Kidney (tissue), 14 donors: ENCODE data around the gene ARHGAP30. TPM values are rescaled to one million over a fixed set of nuclear protein-coding genes. Genes with fewer than 3 reads are reported as not detected.

Experiments used
- DNase-seq, 5 donors: peaks; one replicate each; pipeline ENCODE4 v3.0.0-alpha.2; 2013 to 2020
- FAIRE-seq: peaks from 2 replicates; lab custom pipeline; 2012; peaks lifted over from hg19 to GRCh38; lab: Jason Lieb, UNC
- H3K27ac ChIP-seq, 2 donors: one replicate each; pipeline ENCODE4 v1.7.0; 2013; ENCODE audit warnings: low read depth in 2 of 2, low read length in 2 of 2, inconsistent platforms in 1 of 2
- H3K27me3 ChIP-seq: one replicate; pipeline ENCODE4 v1.7.1; 2013; ENCODE audit warnings: low read length, inconsistent platforms; ENCODE audit not compliant: control insufficient read depth, insufficient read depth
- H3K36me3 ChIP-seq, 3 donors: one replicate each; pipeline versions ENCODE4 v1.7.0 to v1.7.1; 2013; ENCODE audit warnings: low read length in 3 of 3, control low read depth in 1 of 3, inconsistent platforms in 1 of 3; ENCODE audit not compliant: insufficient read depth in 3 of 3, control insufficient read depth in 2 of 3
- H3K4me1 ChIP-seq, 3 donors: one replicate each; pipeline versions ENCODE4 v1.7.0 to v1.7.1; 2013; ENCODE audit warnings: low read length in 3 of 3, inconsistent platforms in 1 of 3, low read depth in 1 of 3; ENCODE audit not compliant: control insufficient read depth in 2 of 3, insufficient read depth in 2 of 3
- H3K4me3 ChIP-seq, 3 donors: one replicate each; pipeline versions ENCODE4 v1.7.0 to v1.8.1; 2013; ENCODE audit warnings: low read length in 3 of 3, control low read depth in 1 of 3, inconsistent platforms in 1 of 3
- H3K9ac ChIP-seq, 3 donors: one replicate each; pipeline versions ENCODE4 v1.7.0 to v1.7.1; 2013; ENCODE audit warnings: low read length in 3 of 3, control low read depth in 1 of 3, inconsistent platforms in 1 of 3
- H3K9me3 ChIP-seq, 3 donors: one replicate each; pipeline versions ENCODE4 v1.7.0 to v1.7.1; 2013; ENCODE audit warnings: low read length in 3 of 3, control low read depth in 1 of 3, inconsistent platforms in 1 of 3; ENCODE audit not compliant: control insufficient read depth in 2 of 3, insufficient read depth in 1 of 3
- intact Hi-C: fragments of 100-400 bp; cut with DNase I; formaldehyde crosslinking; loops from one replicate; pipeline ENCODE4 v1.11.1; 2022
- polyA plus RNA-seq: library from polyadenylated mRNA; stranded (reverse); fragments of 350-450 nt; fragmentation: Illumina TruSeq; extraction: RNeasy Lipid Tissue Mini Kit (QIAGEN cat#74804); gene quantifications from one replicate; pipeline ENCODE4 v1.2.3, GENCODE V29; 2014; ENCODE audit warnings: low read depth, low replicate concordance; ENCODE audit not compliant: insufficient read depth
- total RNA-seq: library from RNA; stranded (reverse); fragmentation: NEBNext Ultra II Directional; extraction: Animal tissue kit (Norgen Biotek cat#: 25700); gene quantifications from one replicate; pipeline ENCODE4 v1.2.1, GENCODE V29; 2021
- TF ChIP-seq, protein P1 (sequence below): IDR thresholded peaks from 3 replicates; pipeline ENCODE4 v1.5.1; 2012; ENCODE audit warnings: mild to moderate bottlenecking, moderate library complexity, borderline replicate concordance; ENCODE audit not compliant: insufficient read depth; ENCODE audit errors: extremely low read depth
- donor health status: control.
- donor health status: control.
- donor health status: control.
- donor health status: control.
- donor health status: control.
- donor health status: DM: yes; HTN: yes; CAD: no.
- donor health status: Normal renal cell carcinoma (clear cell type).

ARHGAP30 gene
- total and polyA plus RNA-seq, 2 donors from 2014 or later = 1.2 to 21.6 TPM

DNA sequence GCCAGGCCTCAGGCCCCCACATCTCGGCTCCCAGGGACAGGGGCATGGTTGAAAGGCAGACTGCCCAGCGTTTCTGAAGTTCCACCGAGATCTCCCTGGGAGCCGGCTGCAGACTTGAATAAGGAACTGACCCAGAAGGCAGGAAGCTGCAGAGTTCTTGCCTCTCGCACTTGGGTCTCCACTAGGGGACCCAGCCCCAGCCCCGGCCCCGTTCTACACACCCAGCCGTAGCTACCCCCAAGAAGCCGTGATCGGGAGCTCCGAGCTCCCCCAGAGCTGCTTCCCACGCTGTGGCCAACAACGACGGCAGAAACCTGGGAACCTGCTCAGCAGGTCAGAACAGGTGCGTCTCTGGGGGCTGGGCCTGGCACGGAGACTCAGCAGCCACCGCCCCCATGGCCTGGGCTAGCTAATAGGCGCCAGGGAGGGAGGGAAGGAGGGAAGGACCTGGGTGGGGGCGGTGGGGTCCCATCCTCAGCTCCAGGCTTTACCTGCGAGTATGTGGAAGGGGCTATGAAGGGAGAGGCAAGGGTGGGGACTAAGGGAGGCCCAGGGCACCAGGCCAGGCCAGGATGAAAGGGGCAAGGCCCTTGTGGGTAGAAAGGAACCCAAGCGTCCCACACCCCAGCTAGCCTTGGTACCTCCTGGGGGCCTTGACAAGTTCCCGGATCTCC lies 19.7 kb upstream of the ARHGAP30 start, which contains the start of gene NECTIN4:
TSS of gene NECTIN4 (minus strand) at position 308 of the 674 bp plus-strand sequence. CDS start at position 46, 262 bp downstream.
- intact Hi-C loops = loop anchor here (5.0 kb wide), 1 partner anchor 87 kb away; no protein-coding TSS in a partner anchor
- Histone ChIP-seq H3K9me3 (no peaks in the 10 kb centered on the region), H3K4me3 (peak within 1 kb of the TSS in 2 of 3 donors; percentile 34 to 45), H3K36me3 (no peaks in the 10 kb centered on the region), H3K9ac (peak within 1 kb of the TSS in 2 of 3 donors; percentile 24 to 44), H3K27me3 (no peaks in the 10 kb centered on the region), H3K4me1 (peaks cover 0 to 9% (median 4%) of the 10 kb centered on the region in 3 donors), H3K27ac (peak within 1 kb of the TSS; percentile 69 to 72)
- FAIRE-seq (no peak), DNase-seq (peak; percentile 61 to 89 (median 69))
- TF ChIP-seq, protein P1, sequence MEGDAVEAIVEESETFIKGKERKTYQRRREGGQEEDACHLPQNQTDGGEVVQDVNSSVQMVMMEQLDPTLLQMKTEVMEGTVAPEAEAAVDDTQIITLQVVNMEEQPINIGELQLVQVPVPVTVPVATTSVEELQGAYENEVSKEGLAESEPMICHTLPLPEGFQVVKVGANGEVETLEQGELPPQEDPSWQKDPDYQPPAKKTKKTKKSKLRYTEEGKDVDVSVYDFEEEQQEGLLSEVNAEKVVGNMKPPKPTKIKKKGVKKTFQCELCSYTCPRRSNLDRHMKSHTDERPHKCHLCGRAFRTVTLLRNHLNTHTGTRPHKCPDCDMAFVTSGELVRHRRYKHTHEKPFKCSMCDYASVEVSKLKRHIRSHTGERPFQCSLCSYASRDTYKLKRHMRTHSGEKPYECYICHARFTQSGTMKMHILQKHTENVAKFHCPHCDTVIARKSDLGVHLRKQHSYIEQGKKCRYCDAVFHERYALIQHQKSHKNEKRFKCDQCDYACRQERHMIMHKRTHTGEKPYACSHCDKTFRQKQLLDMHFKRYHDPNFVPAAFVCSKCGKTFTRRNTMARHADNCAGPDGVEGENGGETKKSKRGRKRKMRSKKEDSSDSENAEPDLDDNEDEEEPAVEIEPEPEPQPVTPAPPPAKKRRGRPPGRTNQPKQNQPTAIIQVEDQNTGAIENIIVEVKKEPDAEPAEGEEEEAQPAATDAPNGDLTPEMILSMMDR = no peak

DNA sequence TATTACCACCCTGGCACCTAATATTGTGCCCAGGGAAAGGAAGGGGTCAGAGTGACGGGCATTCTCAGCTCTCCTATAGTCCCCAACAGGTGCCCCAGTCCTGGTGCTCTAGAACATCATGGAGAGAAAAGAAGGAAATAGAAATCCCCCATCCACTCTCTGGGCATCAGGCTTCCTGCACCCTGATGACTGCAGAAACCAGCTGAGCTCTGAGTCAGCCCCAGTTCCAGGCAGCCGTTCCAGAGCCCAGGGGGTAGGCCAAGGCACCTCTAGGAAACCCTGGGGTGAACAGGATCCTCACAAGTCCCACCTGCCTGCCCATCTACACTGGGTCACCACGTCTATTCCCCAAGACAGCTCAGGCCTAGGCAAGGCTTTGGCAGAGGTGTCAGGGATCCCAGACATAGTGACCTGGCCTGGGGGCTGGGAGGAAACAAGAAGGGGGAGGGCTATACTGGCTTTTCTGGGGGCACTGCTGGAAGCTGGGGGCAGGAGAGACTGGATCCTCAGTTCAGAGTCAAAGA lies 19.0 kb upstream of the ARHGAP30 start:
- TF ChIP-seq, protein P1 = no peak
- Histone ChIP-seq H3K9me3 (no peaks in the 10 kb centered on the region), H3K9ac (peak overlapping the region in 2 of 3 donors; percentile 24 to 44), H3K4me1 (peaks cover 0 to 9% (median 7%) of the 10 kb centered on the region in 3 donors), H3K27me3 (no peaks in the 10 kb centered on the region), H3K36me3 (no peaks in the 10 kb centered on the region), H3K27ac (peak overlapping the region; percentile 69 to 72), H3K4me3 (peak overlapping the region in 2 of 3 donors; percentile 34 to 45)
- DNase-seq (no peak), FAIRE-seq (no peak)
- intact Hi-C loops = loop anchor here (5.0 kb wide), 1 partner anchor 86 kb away; no protein-coding TSS in a partner anchor

DNA sequence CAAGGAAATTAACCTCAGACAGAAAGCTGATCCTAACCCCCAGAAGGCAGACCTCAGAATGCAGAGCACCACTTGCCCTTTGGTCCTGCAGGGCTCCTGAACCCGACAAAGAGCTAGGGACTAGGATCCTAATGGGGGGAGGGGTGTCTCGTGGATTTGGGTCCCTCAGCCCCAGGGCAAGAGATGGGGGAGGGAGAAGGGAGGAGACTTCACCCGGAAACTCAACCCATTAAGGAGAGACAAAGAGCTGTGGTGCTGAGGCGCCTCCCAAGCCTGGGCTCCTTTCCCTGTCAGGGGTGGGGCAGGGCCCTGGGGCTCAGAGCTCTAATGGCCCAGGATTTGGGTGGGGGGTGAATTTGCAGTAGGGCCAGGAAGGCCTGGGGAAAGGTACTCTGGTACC lies 16.8 kb upstream of the ARHGAP30 start:
- Histone ChIP-seq H3K4me3 (no peak overlapping the region), H3K9ac (no peak overlapping the region), H3K9me3 (no peaks in the 10 kb centered on the region), H3K27ac (no peak overlapping the region), H3K27me3 (no peaks in the 10 kb centered on the region), H3K4me1 (peaks cover 0 to 9% (median 7%) of the 10 kb centered on the region in 3 donors), H3K36me3 (no peaks in the 10 kb centered on the region)
- DNase-seq = no peak
- TF ChIP-seq, protein P1 = no peak
- intact Hi-C loops = loop anchor here (5.0 kb wide), 1 partner anchor 84 kb away; no protein-coding TSS in a partner anchor
- FAIRE-seq = no peak
